ENCODE data around the gene DLGAP3. TPM values are rescaled to one million over a fixed set of nuclear protein-coding genes. Genes with fewer than 3 reads are reported as not detected.
"Not testable (repeated sequence)": the region's sequence is repeated elsewhere in the genome, so short reads cannot be mapped to it uniquely, and the experiment has no call there.

Gene DLGAP3
- total and polyA plus RNA-seq, 11 donors = 0.07 to 0.51 (median 0.10) TPM; not detected in 8

GRCh38 chr1:34965597-34965996, 36.1 kb upstream of the DLGAP3 start:
- Histone ChIP-seq H3K4me3 (no peak overlapping the region), H3K36me3 (no peaks in the 10 kb centered on the region), H3K9me3 (peaks cover 0 to 7% (median 0%) of the 10 kb centered on the region in 12 donors), H3K4me1 (no peaks in the 10 kb centered on the region), H3K27me3 (no peaks in the 10 kb centered on the region), H3K27ac (no peak overlapping the region)
- no peak for TF ChIP-seq POLR2A (IDR thresholded peaks at IDR 0.05)
- WGBS, 4 donors = 86 to 91% (median 90%) methylated on average over 2 of the region's 2 CpGs
- intact Hi-C loops (cut with DNase I) = no loop called here
- no peak for DNase-seq
- ATAC-seq = no peak

- H3K9me3 ChIP-seq = no peaks in the 10 kb centered on the region
- no peaks in the 10 kb centered on the region for H3K36me3 ChIP-seq
- no peaks in the 10 kb centered on the region for H3K4me1 ChIP-seq
- DNase-seq = no peak
- intact Hi-C loops (cut with DNase I) = no loop called here
- ATAC-seq = no peak
- no peak overlapping the region for H3K4me3 ChIP-seq
- 24 to 41% (median 35%) methylated on average over 1 of the region's 1 CpG for WGBS, 4 donors
- TF ChIP-seq CTCF (IDR thresholded peaks at IDR 0.05) (no peak), POLR2A (IDR thresholded peaks at IDR 0.05) (no peak)
- H3K27me3 ChIP-seq = peaks cover 0 to 11% (median 0%) of the 10 kb centered on the region in 9 donors
- no peak overlapping the region for H3K27ac ChIP-seq
Measured at GRCh38 chr1:34950428-34950827, 21.0 kb upstream of the DLGAP3 start.

- H3K27ac ChIP-seq; intact Hi-C loops (cut with DNase I); H3K36me3 ChIP-seq; DNase-seq; ATAC-seq; H3K4me3 ChIP-seq; H3K9me3 ChIP-seq; H3K4me1 ChIP-seq: not testable (repeated sequence)
- whole genome bisulfite sequencing, 4 donors = 87 to 90% (median 89%) methylated on average over 10 of the region's 10 CpGs
- peaks cover 0 to 11% (median 0%) of the 10 kb centered on the region in 9 donors for H3K27me3 ChIP-seq
Measured at GRCh38 chr1:34948739-34949138, 19.3 kb upstream of the DLGAP3 start.

- H3K27me3 ChIP-seq = peaks cover 0 to 11% (median 0%) of the 10 kb centered on the region in 9 donors
- DNase-seq; H3K36me3 ChIP-seq; H3K9me3 ChIP-seq; ATAC-seq; intact Hi-C loops (cut with DNase I); H3K27ac ChIP-seq; H3K4me3 ChIP-seq; H3K4me1 ChIP-seq: not testable (repeated sequence)
- WGBS, 4 donors = 91 to 94% (median 93%) methylated on average over 26 to 41 of the region's 41 CpGs
Measured at GRCh38 chr1:34947641-34948314, 18.3 kb upstream of the DLGAP3 start.

- no peak for DNase-seq
- Histone ChIP-seq H3K36me3 (no peaks in the 10 kb centered on the region), H3K9me3 (no peaks in the 10 kb centered on the region), H3K4me3 (no peak overlapping the region), H3K4me1 (no peaks in the 10 kb centered on the region), H3K27me3 (peaks cover 0 to 15% (median 0%) of the 10 kb centered on the region in 9 donors), H3K27ac (no peak overlapping the region)
- no peak for ATAC-seq
- TF ChIP-seq POLR2A (IDR thresholded peaks at IDR 0.05) (no peak), CTCF (IDR thresholded peaks at IDR 0.05) (no peak)
- intact Hi-C loops (cut with DNase I) = no loop called here
- WGBS, 4 donors = 88 to 91% (median 90%) methylated on average over 6 of the region's 6 CpGs
Measured at GRCh38 chr1:34946211-34946610, 16.8 kb upstream of the DLGAP3 start.

- intact Hi-C loops (cut with DNase I); H3K4me3 ChIP-seq; H3K36me3 ChIP-seq; H3K4me1 ChIP-seq; H3K9me3 ChIP-seq; H3K27ac ChIP-seq; DNase-seq; ATAC-seq: not testable (repeated sequence)
- WGBS, 4 donors = 89 to 93% (median 92%) methylated on average over 2 of the region's 2 CpGs
- H3K27me3 ChIP-seq = peaks cover 0 to 17% (median 0%) of the 10 kb centered on the region in 9 donors
Measured at GRCh38 chr1:34941798-34942197, 12.3 kb upstream of the DLGAP3 start.

Measured in heart left ventricle (tissue), 16 donors.